Stimulated activated CD4-positive, alpha-beta T cell treated with anti-CD3 and anti-CD28 coated beads, Interleukin-2, amount 100 ng/mL, for 48 hours (primary cell): ENCODE data around the gene HMGXB4.

ENCODE experiments used
- DNase-seq, 2 donors: peaks; one replicate each; pipeline ENCODE4 v3.0.0-alpha.2; 2020

HMGXB4 gene

DNA sequence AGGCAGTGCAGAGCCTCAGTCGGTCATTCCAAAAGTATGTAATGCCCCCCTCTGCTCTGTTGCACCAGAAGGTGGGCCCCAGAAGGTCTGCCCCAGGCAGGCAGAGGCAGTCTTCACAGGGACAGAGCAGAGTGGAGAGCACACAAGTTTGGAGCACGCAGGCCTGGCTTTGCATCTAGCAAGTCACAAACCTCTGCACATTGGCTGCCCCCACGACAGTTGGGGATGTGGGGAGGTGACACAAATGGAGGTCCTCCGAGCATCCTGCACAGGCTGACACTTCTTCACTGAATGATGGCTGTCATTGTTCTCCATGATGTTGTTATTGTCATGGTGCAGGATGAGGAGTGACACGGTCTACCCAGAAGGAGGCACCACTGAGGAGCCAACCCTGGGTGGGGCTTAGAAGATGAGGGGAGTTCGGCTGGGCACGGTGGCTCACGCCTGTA, 54.3 kb downstream of the HMGXB4 start:
- no peak for DNase-seq

DNA sequence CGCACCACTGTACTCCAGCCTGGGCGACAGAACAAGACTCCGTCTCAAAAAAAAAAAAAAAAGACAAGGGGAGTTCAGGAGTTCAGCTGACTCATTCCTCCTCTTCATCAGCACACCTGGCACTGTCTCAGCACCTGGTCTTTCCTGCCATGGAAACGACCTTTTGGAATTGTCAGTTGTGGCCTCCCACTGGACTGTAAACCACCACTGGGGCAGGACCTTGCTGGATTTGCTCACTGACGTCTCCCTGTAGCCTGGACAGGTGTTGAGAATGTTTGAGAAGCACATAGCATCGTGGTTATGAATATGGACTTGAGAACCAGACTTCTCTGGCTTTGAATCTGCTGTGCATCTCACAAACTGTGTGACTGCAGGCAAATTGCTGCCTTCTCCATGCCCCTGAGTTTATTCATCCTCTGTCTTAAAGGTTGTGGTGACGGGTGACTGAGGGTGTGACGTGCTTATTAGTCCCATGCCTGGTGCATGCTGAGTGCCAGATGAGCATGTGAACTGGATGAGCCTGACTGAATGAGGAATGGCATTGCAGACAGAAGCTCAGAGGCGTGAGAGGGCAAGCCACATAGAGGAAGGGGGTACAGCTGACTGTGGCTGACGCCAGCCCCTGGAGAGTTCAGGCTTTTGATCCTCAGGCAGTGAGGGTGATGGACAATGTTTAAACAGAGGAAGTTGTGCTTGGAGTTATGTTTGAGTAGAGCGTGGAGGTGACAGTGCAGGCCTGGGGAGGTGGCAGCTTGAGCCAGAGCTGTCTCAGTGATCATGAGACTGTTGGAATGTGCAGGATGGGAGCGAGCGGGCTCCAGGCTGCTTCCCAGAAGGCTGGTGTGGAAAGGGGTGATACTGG, 55.1 kb downstream of the HMGXB4 start:
- no peak for DNase-seq

DNA sequence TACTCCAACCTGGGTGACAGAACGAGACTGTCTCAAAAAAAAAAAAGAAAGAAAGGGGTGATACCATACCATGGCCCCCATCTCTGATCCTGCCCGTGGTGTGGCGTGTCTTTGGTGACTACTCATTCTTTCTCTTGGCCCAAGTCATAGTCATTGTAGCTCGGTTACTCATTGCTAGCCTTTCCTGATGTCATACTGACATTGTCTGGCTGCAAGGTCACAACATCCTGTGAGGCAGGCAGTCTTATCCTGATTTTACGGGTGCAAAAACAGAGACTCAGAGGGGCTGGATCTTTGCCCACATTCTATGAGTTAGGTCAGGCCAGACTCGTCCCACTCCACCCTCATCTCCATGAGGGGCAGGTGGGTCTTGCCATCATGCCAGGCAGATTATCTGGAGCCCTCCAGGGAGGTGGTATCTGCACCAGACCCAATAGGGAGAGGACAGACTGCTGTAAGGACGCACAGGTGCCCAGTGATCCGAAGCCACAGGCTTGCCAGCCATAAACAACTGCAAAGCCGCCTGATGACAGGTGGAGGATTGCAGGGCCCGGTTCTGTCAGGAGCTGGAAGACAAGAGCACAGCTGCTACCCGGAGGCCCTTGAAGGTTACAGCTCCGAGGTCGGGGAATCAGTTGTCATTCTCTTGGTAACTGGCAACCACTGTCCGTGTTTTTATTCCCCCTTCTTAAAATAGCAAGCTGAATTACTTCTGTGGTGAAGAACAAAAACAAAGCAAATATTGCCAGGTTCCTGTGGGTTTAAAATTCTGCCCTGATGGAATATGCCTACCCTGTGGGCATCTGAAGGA, 56.2 kb downstream of the HMGXB4 start:
- peak in 1 of 2 donors; percentile 23 for DNase-seq

- no peak for DNase-seq
These were observed 57.1 kb downstream of the HMGXB4 start for GRCh38 chr22:35314161-35314942.

- DNase-seq = no peak
These were observed 58.0 kb downstream of the HMGXB4 start for GRCh38 chr22:35315141-35315854.

DNA sequence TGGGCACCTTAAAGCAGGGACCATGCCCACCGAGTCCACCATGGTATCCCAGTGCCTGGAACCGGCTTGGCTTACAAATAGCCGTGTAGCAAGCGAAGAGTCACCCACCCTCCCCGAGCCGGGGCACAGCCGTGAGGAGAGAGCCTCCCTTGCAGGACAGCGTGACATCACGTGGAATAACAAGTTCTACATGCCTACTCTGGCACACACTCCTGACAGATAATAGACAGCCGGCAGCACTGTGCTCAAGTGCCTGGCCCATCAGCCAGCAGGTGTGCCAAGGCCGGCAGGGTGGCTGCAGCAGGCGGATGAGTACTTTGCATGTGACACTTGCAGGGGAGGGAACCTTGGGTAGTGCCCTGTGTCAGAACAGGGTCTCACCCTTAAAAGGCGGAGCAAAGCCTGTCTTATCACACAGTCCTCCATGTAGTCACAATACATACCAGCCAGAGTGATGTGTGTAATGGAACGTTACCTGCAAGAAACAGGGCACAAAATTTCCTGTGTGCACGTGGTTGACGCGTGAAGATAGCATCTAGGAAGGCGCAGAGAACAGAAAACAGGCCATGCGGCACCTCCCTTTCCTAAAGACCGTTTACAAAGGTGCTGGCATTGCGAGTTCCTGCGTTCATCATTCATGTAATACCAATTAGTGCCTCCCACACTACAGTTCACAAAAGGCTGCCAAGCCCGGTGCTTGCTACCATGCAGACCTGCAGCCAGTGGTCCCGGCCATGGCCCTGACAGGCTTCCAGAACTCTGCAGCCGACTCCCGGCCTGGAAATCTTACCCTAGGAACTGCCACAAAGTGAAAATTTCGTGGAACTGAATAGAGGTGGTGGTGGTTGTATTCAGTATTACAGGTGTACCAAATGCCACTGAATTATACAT, 58.8 kb downstream of the HMGXB4 start:
- no peak for DNase-seq

DNA sequence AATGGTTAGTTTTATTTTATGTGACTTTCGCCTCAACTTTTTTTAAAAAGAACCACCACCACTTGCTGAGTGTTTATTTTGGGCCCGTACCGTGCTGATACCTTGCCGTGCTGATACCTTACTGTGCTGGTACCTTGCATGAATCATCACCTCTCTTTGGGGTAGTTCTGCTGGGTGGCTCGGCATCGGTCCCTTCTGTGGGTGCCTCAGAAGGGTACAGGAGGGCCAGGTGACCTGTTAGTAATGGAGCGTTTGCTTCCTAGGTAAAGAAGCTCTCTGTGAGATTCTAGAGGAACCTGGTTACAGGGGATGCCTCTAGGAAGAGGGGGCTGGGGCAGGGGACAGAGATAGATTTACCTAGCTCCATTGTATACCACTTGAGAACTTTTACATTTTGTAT, 59.5 kb downstream of the HMGXB4 start:
- no peak for DNase-seq

- no peak for DNase-seq
These were observed 60.5 kb downstream of the HMGXB4 start for GRCh38 chr22:35317680-35318290.

GRCh38 chr22:35318346-35319215, 61.3 kb downstream of the HMGXB4 start:
- DNase-seq = no peak

DNA sequence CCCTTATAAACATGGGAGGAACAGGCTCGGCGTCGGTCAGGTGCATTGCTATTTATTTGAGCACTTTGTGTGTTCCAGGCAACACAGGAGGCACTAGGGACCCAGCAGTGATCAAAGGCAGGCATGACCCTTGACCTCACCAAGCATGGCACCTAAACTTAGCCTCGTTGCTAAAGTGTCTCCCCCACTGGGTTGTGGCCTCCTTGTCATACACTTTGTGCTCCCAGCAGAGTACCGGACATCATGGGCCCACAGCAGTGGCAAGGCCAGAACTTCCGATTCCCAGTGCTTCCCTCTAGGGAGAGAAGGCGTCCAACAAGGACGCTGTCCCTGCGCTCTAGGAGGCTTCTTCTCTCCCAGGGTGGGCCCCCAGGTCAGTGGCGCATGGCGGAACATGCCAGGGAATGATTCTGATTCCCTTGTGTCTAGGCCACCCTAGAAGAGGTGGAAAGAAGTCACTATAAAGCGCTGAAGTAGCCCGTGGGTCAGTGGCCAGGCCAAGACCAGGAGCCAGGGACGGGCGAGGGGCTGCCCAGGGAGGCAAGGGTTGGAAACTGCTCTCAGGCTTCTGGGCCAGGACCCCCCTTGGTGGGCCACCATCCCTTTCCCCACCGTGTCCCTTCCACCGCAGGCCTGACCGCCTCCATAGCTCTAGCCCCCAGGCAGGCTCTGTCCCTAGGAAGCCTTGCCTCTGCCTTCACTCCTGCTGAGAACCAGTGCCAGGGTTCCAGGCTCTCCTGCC, 62.1 kb downstream of the HMGXB4 start:
- no peak for DNase-seq

DNA sequence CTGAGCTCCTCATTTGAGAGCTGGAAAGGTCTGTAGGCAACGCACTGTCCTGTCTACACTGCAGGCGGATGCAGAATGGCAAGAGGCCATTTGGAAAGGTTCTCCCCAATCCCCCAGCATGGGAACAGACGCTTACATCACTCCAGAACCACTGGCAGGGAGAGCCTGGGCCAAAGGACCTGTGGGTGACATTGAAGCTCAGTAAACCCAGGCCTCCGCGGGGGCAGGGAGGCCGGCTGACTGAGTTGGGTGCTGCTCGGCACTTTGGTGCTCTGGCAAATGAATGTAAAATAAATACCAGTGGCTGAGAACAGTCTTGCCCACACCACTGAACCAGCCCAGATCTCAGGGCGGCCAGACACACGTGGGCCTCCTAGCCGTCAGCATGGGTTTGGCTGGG, 64.8 kb downstream of the HMGXB4 start:
- no peak for DNase-seq

DNA sequence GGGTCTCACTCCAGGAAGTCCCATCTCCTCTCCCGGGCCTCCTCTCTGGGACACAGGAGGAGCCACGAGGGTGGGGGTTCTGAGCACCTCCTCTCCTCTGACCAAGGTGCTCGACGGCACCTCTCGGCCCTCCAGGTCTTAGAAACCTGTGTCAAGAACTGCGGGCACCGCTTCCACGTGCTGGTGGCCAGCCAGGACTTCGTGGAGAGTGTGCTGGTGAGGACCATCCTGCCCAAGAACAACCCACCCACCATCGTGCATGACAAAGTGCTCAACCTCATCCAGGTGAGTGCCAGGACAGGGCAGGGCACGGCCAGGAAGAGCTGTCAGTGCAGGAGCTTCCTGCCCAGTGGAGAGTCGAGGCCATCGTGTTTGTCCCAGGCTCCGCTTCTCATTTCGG, 65.6 kb downstream of the HMGXB4 start:
- DNase-seq = no peak

GRCh38 chr22:35323305-35323704, 66.0 kb downstream of the HMGXB4 start:
- DNase-seq = no peak

DNA sequence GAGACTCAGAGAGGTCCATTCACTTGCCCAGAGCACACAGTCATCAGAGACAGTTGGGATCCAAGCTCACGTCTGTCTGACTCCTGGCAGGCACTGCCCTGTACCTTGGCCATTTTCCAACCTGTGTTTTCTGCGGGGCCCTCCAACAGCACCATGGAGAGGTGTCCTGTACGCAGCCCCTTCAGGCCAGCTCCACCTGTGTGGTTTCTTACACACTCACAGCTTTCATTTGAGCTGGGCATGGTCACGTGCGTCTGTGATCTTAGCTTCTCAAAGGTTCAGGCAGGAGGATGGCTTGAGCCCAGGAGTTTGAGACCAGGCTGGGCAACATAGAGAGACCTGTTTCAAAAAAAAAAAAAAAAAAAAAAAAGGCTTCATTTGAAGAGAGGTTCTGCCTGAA, 66.8 kb downstream of the HMGXB4 start:
- DNase-seq = no peak

DNA sequence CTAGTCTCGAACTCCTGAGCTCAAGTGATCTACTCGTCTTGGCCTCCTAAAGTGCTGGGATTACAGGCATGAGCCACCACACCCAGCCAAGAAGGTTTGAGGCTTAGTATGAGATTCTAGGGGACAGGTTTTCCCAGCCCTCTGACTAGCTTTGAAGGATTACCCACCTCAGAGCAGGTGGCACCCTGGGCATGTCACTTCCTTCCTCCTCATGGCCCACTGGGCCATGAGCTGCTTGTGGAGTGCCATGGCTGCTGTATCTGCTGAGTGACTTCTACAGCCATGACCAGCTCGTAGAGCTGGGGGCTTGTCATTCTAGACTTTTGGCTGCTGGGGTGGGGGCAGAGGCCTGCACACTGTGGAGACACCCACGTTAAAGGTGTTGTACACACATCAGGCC, 67.5 kb downstream of the HMGXB4 start:
- no peak for DNase-seq

DNA sequence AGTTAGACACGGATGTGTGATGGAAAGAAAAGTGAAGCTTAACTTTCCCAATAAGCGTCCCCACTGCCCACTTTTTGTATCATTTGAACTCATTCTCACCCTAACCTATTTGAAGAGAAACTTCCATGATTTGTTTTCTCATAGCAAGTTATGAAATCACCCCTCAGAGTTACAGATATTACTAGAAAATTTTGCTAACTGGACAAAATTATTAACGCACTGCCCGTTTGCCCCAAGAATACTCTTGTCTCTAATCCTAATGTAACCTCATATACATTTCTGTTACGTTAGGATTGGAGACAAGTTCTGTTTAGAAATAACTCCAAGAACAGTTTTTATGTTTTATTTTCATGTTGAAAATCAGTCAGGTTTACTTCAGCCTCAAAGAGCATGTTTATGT, 67.9 kb downstream of the HMGXB4 start:
- no peak for DNase-seq

DNA sequence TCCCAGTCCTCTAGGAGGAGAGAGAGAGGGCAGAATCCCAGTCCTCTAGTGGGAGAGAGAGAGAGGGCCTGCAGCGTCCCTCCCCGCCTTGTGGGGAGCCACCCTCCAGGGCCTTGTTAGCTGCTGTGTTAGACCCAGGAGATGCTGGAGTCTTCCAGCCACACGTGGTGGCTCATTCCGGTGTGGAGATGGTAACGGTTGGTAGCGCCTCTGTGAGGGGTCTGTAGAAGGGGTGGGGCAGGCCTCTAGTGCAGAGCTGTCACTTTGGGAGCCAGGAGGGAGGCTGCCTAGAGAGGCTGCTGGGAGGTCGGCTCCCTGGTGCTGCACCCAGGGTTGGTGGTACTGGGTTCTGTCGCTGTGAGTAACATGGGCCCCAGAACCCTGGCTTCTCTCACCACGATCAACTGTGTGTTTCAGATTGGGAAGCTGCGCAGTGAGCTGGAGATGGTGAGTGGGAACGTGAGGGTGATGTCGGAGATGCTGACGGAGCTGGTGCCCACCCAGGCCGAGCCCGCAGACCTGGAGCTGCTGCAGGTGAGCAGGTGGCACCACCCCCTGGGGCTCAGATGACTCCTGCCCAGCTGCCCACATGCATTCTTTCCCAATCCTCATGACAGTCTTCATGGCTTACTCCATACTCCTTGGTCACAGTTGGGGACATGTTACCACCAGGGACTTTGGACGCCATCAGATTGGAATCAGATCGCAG, 69.7 kb downstream of the HMGXB4 start:
- no peak for DNase-seq

DNA sequence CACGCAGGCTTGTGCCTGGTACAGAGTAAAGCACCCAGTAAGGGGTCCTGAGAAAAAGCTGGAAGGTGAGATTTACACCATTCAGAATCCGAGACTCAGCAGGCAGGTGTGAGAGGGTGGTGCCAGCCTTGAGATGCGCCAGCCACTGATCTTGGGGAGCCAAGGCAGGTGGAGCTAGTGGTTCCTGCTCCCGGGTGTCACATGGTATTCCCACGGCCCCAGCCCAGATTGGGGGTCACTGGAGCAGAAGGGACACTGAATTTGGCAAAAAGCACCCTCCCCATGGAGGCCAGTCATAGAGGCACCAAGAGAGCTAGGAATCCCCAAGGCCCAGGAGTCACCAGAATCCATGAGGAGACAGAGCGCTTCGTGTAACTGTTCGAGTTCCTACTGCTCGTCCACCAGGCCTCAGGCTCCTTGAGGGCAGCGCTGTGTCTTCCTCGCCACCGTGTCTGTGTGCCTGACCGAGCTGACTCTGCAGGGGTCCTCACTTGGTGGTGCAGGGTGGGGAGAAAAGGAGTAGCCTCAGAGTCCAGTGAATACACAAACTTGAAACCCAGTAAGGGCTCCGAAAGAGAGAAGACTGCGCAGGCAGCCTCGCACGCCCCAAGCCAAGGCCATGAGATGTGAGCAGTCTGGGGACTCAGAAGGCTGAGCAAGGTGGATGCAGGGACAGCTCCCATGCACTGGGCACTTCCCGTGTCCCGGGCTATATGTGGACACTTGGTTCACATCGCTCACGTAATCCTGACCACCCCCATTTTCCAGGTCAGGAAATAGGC, 70.6 kb downstream of the HMGXB4 start:
- DNase-seq = no peak
